ENCODE data around the gene SDF2. TPM values are rescaled to one million over a fixed set of nuclear protein-coding genes. Genes with fewer than 3 reads are reported as not detected.
A peak's percentile ranks its signal among the peaks of the same experiment; 100 is the strongest.

SDF2 gene
- total and polyA plus RNA-seq, 9 of the 15 experiments (the other 6 are each of a cell fraction or from before 2014, with no cell fraction given) = 41.2 to 132 (median 65.6) TPM

- H3K9ac ChIP-seq (ENCODE audit: insufficient read depth in 1 of 2, low read depth in 2 of 2, low read length in 2 of 2) = peak overlapping the region in 1 of 2 experiments; percentile 65; a peak in 2 of 4 replicates
- H3K4me2 ChIP-seq (ENCODE audit: insufficient read depth, low read length) = no peak overlapping the region
- peaks cover 9% of the 10 kb centered on the region for H3K79me2 ChIP-seq (ENCODE audit: control insufficient read depth, insufficient read depth, low read length)
- no peak overlapping the region for H2AFZ ChIP-seq (ENCODE audit: low read depth, low read length)
- TF ChIP-seq NFE2L1 (tag; IDR thresholded peaks at IDR 0.05; ENCODE audit: borderline replicate concordance, low read depth) = no peak
- TF ChIP-seq POLR2G (IDR thresholded peaks at IDR 0.05; ENCODE audit: low read depth, low read length) = peak; percentile 29; the same call in 1 of the 2 replicates
- no peak for TF ChIP-seq ZBTB40 (IDR thresholded peaks at IDR 0.05)
- no peak for TF ChIP-seq ZBTB40 (CRISPR knock-in tag; IDR thresholded peaks at IDR 0.05)
- no peak for TF ChIP-seq STAT5B (CRISPR knock-in tag; IDR thresholded peaks at IDR 0.05)
- no peak for TF ChIP-seq HLTF (IDR thresholded peaks at IDR 0.05)
- TF ChIP-seq RBM15 (IDR thresholded peaks at IDR 0.05; ENCODE audit: insufficient read depth, low read length) = no peak
- no peak for TF ChIP-seq RBM25 (IDR thresholded peaks at IDR 0.05; ENCODE audit: low read depth, low read length, severe bottlenecking)
- peaks cover 44% of the 10 kb centered on the region; the same call in 2 of the 3 replicates for H3K36me3 ChIP-seq (ENCODE audit: control insufficient read depth, insufficient read depth, low read length)
- no peak for ATAC-seq
- H3K27me3 ChIP-seq (ENCODE audit: control insufficient read depth in 2 of 2, insufficient read depth in 2 of 2, low read length in 2 of 2) = no peaks in the 10 kb centered on the region
- H3K9me3 ChIP-seq (replicated peaks; ENCODE audit: control insufficient read depth, insufficient read depth, low read depth, low read length) = 0 out of 2 replicates have a peak, but pooled peaks cover 2% of the 10 kb centered on the region
- H3K4me1 ChIP-seq (replicated peaks in 1 of 2; ENCODE audit: control insufficient read depth in 2 of 2, insufficient read depth in 2 of 2, low read length in 2 of 2) = peaks cover 7 to 18% of the 10 kb centered on the region in 2 experiments; a peak in 4 of 5 replicates
- DNase-seq (ENCODE audit: extremely low read depth in 1 of 4, low spot score in 3 of 4) = no peak
- ChIA-PET POLR2A (interaction anchor here (0.9 to 8.7 kb wide), 7 partner anchors 12 to 66 kb away, joined by 3 to 133 read pairs (median 4); partner anchors contain the start of genes BLTP2 and RPL23A), CTCF (ENCODE audit: low intra/inter-chr PET ratio) (no interaction called here)
- H3K9me1 ChIP-seq (ENCODE audit: control insufficient read depth, insufficient read depth, low read length) = no peaks in the 10 kb centered on the region
- WGBS (ENCODE audit: insufficient coverage, low coverage, missing lambda C conversion rate) = 85% methylated on average over 10 of the region's 10 CpGs
- FAIRE-seq = no peak
- no peak overlapping the region for H3K4me3 ChIP-seq
- intact Hi-C loops (cut with micrococcal nuclease) = no loop called here
- in situ Hi-C loops (cut with MboI) = no loop called here
- BruUV-seq (replicated peaks) = no TSS peak
- no peak overlapping the region for H3K27ac ChIP-seq (ENCODE audit: extremely low read depth, low read depth, low read length)
- H4K20me1 ChIP-seq (replicated peaks; ENCODE audit: control insufficient read depth, insufficient read depth, low read length) = no peaks in the 10 kb centered on the region; the same call in 1 of the 2 replicates
These were observed 44.1 kb upstream of the SDF2 start for GRCh38 chr17:28705728-28706334.
